HEK293T (cell line): ENCODE results near the gene ASTN2.

ENCODE experiments used
- CTCF ChIA-PET: fragments of 350-600 bp; formaldehyde crosslinking; extraction: SDS; loops from one replicate; lab custom pipeline; 2021; ENCODE audit warnings: antibody characterized with exemption, inconsistent platforms; lab: Yijun Ruan, JAX
- POLR2A ChIA-PET: fragments of 350-600 bp; formaldehyde crosslinking; extraction: SDS; loops from one replicate; lab custom pipeline; 2020; ENCODE audit warnings: antibody characterized with exemption, inconsistent platforms; lab: Yijun Ruan, JAX
- DNase-seq: peaks from one replicate; pipeline ENCODE4 v3.0.0; 2012; ENCODE audit warnings: mixed read lengths; ENCODE audit errors: extremely low spot score
- ARNT ChIP-seq: fragments of 450-650 bp; IDR thresholded peaks from 2 replicates; pipeline ENCODE4 v1.6.1; 2017; ENCODE audit warnings: mild to moderate bottlenecking
- BHLHE40 ChIP-seq: fragments of 450-650 bp; IDR thresholded peaks from 2 replicates; pipeline ENCODE4 v1.6.1; 2016; ENCODE audit warnings: mild to moderate bottlenecking, moderate library complexity, borderline replicate concordance
- CTBP1 ChIP-seq: fragments of 450-650 bp; IDR thresholded peaks from 2 replicates; pipeline ENCODE4 v1.6.1; 2016; ENCODE audit warnings: borderline replicate concordance
- ELF4 ChIP-seq: fragments of 450-650 bp; IDR thresholded peaks from 2 replicates; pipeline ENCODE4 v1.6.1; 2017; ENCODE audit warnings: antibody characterized with exemption
- FOXA1 ChIP-seq: fragments of 450-650 bp; IDR thresholded peaks from 2 replicates; pipeline ENCODE4 v1.6.1; 2016; ENCODE audit warnings: mild to moderate bottlenecking
- FOXK2 ChIP-seq: fragments of 450-650 bp; IDR thresholded peaks from 2 replicates; pipeline ENCODE4 v1.6.1; 2016; ENCODE audit warnings: mild to moderate bottlenecking
- FOXM1 ChIP-seq: fragments of 450-650 bp; IDR thresholded peaks from 2 replicates; pipeline ENCODE4 v1.6.1; 2017; ENCODE audit warnings: mild to moderate bottlenecking, borderline replicate concordance
- HDGF ChIP-seq: fragments of 450-650 bp; IDR thresholded peaks from 2 replicates; pipeline ENCODE4 v1.6.1; 2017; ENCODE audit warnings: antibody characterized with exemption, borderline replicate concordance
- L3MBTL2 ChIP-seq: fragments of 450-650 bp; conservative IDR thresholded peaks from 2 replicates; pipeline ENCODE4 v1.6.1; 2016; ENCODE audit warnings: mild to moderate bottlenecking
- LEF1 ChIP-seq: fragments of 450-650 bp; IDR thresholded peaks from 2 replicates; pipeline ENCODE4 v1.6.1; 2017; ENCODE audit warnings: mild to moderate bottlenecking, borderline replicate concordance
- NFRKB ChIP-seq: fragments of 450-650 bp; IDR thresholded peaks from 2 replicates; pipeline ENCODE4 v1.6.1; 2016; ENCODE audit warnings: mild to moderate bottlenecking, moderate library complexity
- PKNOX1 ChIP-seq: fragments of 450-650 bp; IDR thresholded peaks from 2 replicates; pipeline ENCODE4 v1.6.1; 2016
- SP1 ChIP-seq: fragments of 450-650 bp; IDR thresholded peaks from 2 replicates; pipeline ENCODE4 v1.6.1; 2017
- SUZ12 ChIP-seq: fragments of 450-650 bp; IDR thresholded peaks from 2 replicates; pipeline ENCODE4 v1.6.1; 2016; ENCODE audit warnings: mild to moderate bottlenecking
- TARDBP ChIP-seq: fragments of 450-650 bp; IDR thresholded peaks from 2 replicates; pipeline ENCODE4 v1.6.1; 2016
- ZNF384 ChIP-seq: fragments of 450-650 bp; IDR thresholded peaks from 2 replicates; pipeline ENCODE4 v1.6.1; 2016

ASTN2 gene

GRCh38 chr9:117405950-117406705 is 8.7 kb downstream of the ASTN2 start:
- TF ChIP-seq FOXM1 (no peak), CTBP1 (no peak), NFRKB (no peak), SUZ12 (no peak), SP1 (no peak), L3MBTL2 (no peak), BHLHE40 (no peak), ELF4 (no peak), PKNOX1 (no peak), FOXA1 (no peak), ARNT (no peak), TARDBP (no peak), FOXK2 (no peak), LEF1 (no peak), HDGF (no peak), ZNF384 (no peak)
- no peak for DNase-seq
- POLR2A ChIA-PET, result no interaction called here
- CTCF ChIA-PET, result no interaction called here

- TF ChIP-seq NFRKB, result no peak
- TF ChIP-seq FOXK2, result no peak
- TF ChIP-seq HDGF, result no peak
- no peak for TF ChIP-seq PKNOX1
- no peak for TF ChIP-seq ARNT
- no peak for TF ChIP-seq LEF1
- TF ChIP-seq CTBP1, result no peak
- no peak for TF ChIP-seq BHLHE40
- TF ChIP-seq FOXA1, result no peak
- TF ChIP-seq ELF4, result no peak
- no peak for TF ChIP-seq SUZ12
- TF ChIP-seq L3MBTL2, result no peak
- TF ChIP-seq ZNF384, result no peak
- no peak for TF ChIP-seq TARDBP
- POLR2A ChIA-PET, result no interaction called here
- CTCF ChIA-PET, result no interaction called here
- no peak for DNase-seq
These were observed 11.0 kb downstream of the ASTN2 start for GRCh38 chr9:117403848-117404247.

GRCh38 chr9:117403403-117403811 is 11.4 kb downstream of the ASTN2 start:
- DNase-seq, result no peak
- no peak for TF ChIP-seq FOXM1
- TF ChIP-seq TARDBP, result no peak
- no peak for TF ChIP-seq NFRKB
- no peak for TF ChIP-seq PKNOX1
- TF ChIP-seq HDGF, result no peak
- TF ChIP-seq ELF4, result no peak
- TF ChIP-seq ZNF384, result no peak
- no peak for TF ChIP-seq CTBP1
- no peak for TF ChIP-seq LEF1
- no peak for TF ChIP-seq BHLHE40
- TF ChIP-seq FOXA1, result no peak
- no peak for TF ChIP-seq ARNT
- no peak for TF ChIP-seq FOXK2
- TF ChIP-seq SP1, result no peak
- no peak for TF ChIP-seq L3MBTL2
- no peak for TF ChIP-seq SUZ12
- ChIA-PET CTCF (no interaction called here), POLR2A (no interaction called here)

GRCh38 chr9:117400171-117400570 is 14.7 kb downstream of the ASTN2 start:
- POLR2A ChIA-PET, result no interaction called here
- no peak for TF ChIP-seq LEF1
- no peak for TF ChIP-seq TARDBP
- TF ChIP-seq FOXA1, result no peak
- no peak for TF ChIP-seq PKNOX1
- no peak for TF ChIP-seq SP1
- CTCF ChIA-PET, result no interaction called here
- no peak for DNase-seq

- CTCF ChIA-PET, result no interaction called here
- POLR2A ChIA-PET, result no interaction called here
- TF ChIP-seq ZNF384 (no peak), PKNOX1 (no peak), CTBP1 (no peak), NFRKB (no peak)
These were observed 19.7 kb downstream of the ASTN2 start for GRCh38 chr9:117395151-117395650.

More at GRCh38 chr9:117395151-117395650, 19.7 kb downstream of the ASTN2 start:
- no peak for DNase-seq
